Dedifferentiated amniotic fluid mesenchymal stem cell (primary cell): ENCODE data around the gene NR6A1.
"Not testable (repeated sequence)": the region's sequence is repeated elsewhere in the genome, so short reads cannot be mapped to it uniquely, and the experiment has no call there.

Experiments used
- DNase-seq: peaks from one replicate; pipeline ENCODE4 v3.0.0-alpha.2; 2016; ENCODE audit errors: extremely low spot score

Gene NR6A1

GRCh38 chr9:124776954-124777648, 6.0 kb upstream of the NR6A1 start, which contains the start of gene OLFML2A:
TSS of gene OLFML2A (plus strand) at chr9:124777133. CDS start at chr9:124777271, 138 bp downstream.
- no peak for DNase-seq

GRCh38 chr9:124776618-124776953, 5.5 kb upstream of the NR6A1 start:
- DNase-seq, result no peak

GRCh38 chr9:124774129-124774978, 3.2 kb upstream of the NR6A1 start:
- peak; percentile 75 for DNase-seq

- DNase-seq, result no peak
Measured at GRCh38 chr9:124773473-124774128, 2.5 kb upstream of the NR6A1 start.

GRCh38 chr9:124772877-124773276, 1.8 kb upstream of the NR6A1 start:
- DNase-seq, result not testable (repeated sequence)

GRCh38 chr9:124771867-124772679, 962 bp upstream of the NR6A1 start:
- peak; percentile 52 for DNase-seq

- no peak for DNase-seq
Measured at GRCh38 chr9:124770359-124771020, 621 bp downstream of the NR6A1 start.

- no peak for DNase-seq
Measured at GRCh38 chr9:124769549-124770358, 1.4 kb downstream of the NR6A1 start.

GRCh38 chr9:124768750-124769548, 2.2 kb downstream of the NR6A1 start:
- no peak for DNase-seq

GRCh38 chr9:124768334-124768733, 2.8 kb downstream of the NR6A1 start:
- DNase-seq, result no peak

- DNase-seq, result no peak
Measured at GRCh38 chr9:124767821-124768220, 3.3 kb downstream of the NR6A1 start.

GRCh38 chr9:124766815-124767554, 4.1 kb downstream of the NR6A1 start:
- DNase-seq, result no peak

- DNase-seq, result no peak
Measured at GRCh38 chr9:124766326-124766725, 4.8 kb downstream of the NR6A1 start.

- no peak for DNase-seq
Measured at GRCh38 chr9:124765439-124765835, 5.7 kb downstream of the NR6A1 start.

GRCh38 chr9:124764774-124765438, 6.2 kb downstream of the NR6A1 start:
- DNase-seq, result no peak

GRCh38 chr9:124762633-124763032, 8.5 kb downstream of the NR6A1 start:
- DNase-seq, result no peak

- DNase-seq, result no peak
Measured at GRCh38 chr9:124761710-124762109, 9.4 kb downstream of the NR6A1 start.

- DNase-seq, result no peak
Measured at GRCh38 chr9:124761196-124761595, 9.9 kb downstream of the NR6A1 start.
